H1 (cell line): ENCODE data around the gene CLRN2. TPM values are rescaled to one million over a fixed set of nuclear protein-coding genes. Genes with fewer than 3 reads are reported as not detected.

ENCODE experiments used
- CTCF ChIA-PET: fragments of 300-600 bp; sonication (Branson Sonifier 250); formaldehyde crosslinking; loops from one replicate; lab custom pipeline; 2021; ENCODE audit not compliant: partially characterized antibody; lab: Charles Lee
- POLR2A ChIA-PET: fragments of 300-600 bp; sonication (Branson Sonifier 250); formaldehyde crosslinking; loops from one replicate; lab custom pipeline; 2021; ENCODE audit warnings: inconsistent platforms; ENCODE audit not compliant: partially characterized antibody; lab: Charles Lee
- DNase-seq, 2 experiments: peaks; one replicate each; pipeline versions ENCODE4 v3.0.0 to v3.0.0-alpha.2; 2010 to 2022; ENCODE audit warnings: low spot score in 2 of 2, low read depth in 1 of 2, mixed read lengths in 1 of 2
- FAIRE-seq: peaks from 2 replicates; lab custom pipeline; 2011; peaks lifted over from hg19 to GRCh38; lab: Jason Lieb, UNC
- H2AFZ ChIP-seq: 2 replicates; pipeline ENCODE4 v1.8.1; 2012; ENCODE audit warnings: low read length, inconsistent platforms
- H2AK5ac ChIP-seq: 2 replicates; pipeline ENCODE4 v1.6.1; 2013; ENCODE audit warnings: low read depth, low read length
- H2BK120ac ChIP-seq: replicated peaks from 2 replicates; pipeline ENCODE3; 2013; ENCODE audit warnings: low read depth, low read length, inconsistent platforms
- H2BK12ac ChIP-seq: 2 replicates; pipeline ENCODE4 v1.6.1; 2013; ENCODE audit warnings: low read depth, low read length
- H2BK15ac ChIP-seq: 2 replicates; pipeline ENCODE4 v1.6.1; 2013; ENCODE audit warnings: low read length
- H2BK20ac ChIP-seq: 2 replicates; pipeline ENCODE4 v1.6.1; 2013; ENCODE audit warnings: low read length
- H2BK5ac ChIP-seq: 2 replicates; pipeline ENCODE4 v1.6.1; 2013; ENCODE audit warnings: low read depth, low read length
- H3K14ac ChIP-seq: 2 replicates; pipeline ENCODE4 v1.6.1; 2013; ENCODE audit warnings: inconsistent platforms; ENCODE audit not compliant: insufficient read length
- H3K18ac ChIP-seq: 2 replicates; pipeline ENCODE4 v1.6.1; 2013; ENCODE audit warnings: low read length; ENCODE audit errors: extremely low read depth
- H3K23ac ChIP-seq: 2 replicates; pipeline ENCODE4 v1.6.1; 2013; ENCODE audit warnings: inconsistent platforms; ENCODE audit not compliant: insufficient read length
- H3K23me2 ChIP-seq: 2 replicates; pipeline ENCODE4 v1.6.1; 2013; ENCODE audit warnings: low read depth, low read length
- H3K27ac ChIP-seq: 2 replicates; pipeline ENCODE4 v1.6.1; 2011; ENCODE audit warnings: low read depth, low read length, inconsistent platforms
- H3K27me3 ChIP-seq, 4 experiments: replicated peaks in 1 of 4; 1 replicate in 1 of 4; 2 replicates in 3 of 4; pipeline versions ENCODE4 v1.6.1 to v1.8.1; 2011 to 2013; ENCODE audit warnings: low read length in 3 of 4, mild to moderate bottlenecking in 3 of 4, inconsistent platforms in 2 of 4, mixed read lengths in 2 of 4, moderate library complexity in 1 of 4; ENCODE audit not compliant: control insufficient read depth in 3 of 4, insufficient read depth in 3 of 4; ENCODE audit errors: extremely low read depth in 1 of 4
- H3K36me3 ChIP-seq, 4 experiments: 2 replicates each; pipeline versions ENCODE4 v1.6.1 to v1.8.1; 2011 to 2013; ENCODE audit warnings: mild to moderate bottlenecking in 4 of 4, low read length in 3 of 4, moderate library complexity in 2 of 4, control low read depth in 1 of 4, inconsistent platforms in 1 of 4; ENCODE audit not compliant: insufficient read depth in 4 of 4, control insufficient read depth in 2 of 4
- H3K4ac ChIP-seq: replicated peaks from 2 replicates; pipeline ENCODE3; 2013; ENCODE audit warnings: low read length, low read depth, mixed read lengths, inconsistent platforms; ENCODE audit not compliant: insufficient read length
- H3K4me1 ChIP-seq, 4 experiments: replicated peaks in 1 of 4; 1 replicate in 1 of 4; 2 replicates in 3 of 4; pipeline versions ENCODE4 v1.6.1 to v1.8.1; 2011 to 2013; ENCODE audit warnings: low read length in 3 of 4, inconsistent platforms in 2 of 4, mixed read lengths in 1 of 4; ENCODE audit not compliant: insufficient read depth in 4 of 4, control insufficient read depth in 3 of 4
- H3K4me2 ChIP-seq, 2 experiments: 2 replicates each; pipeline versions ENCODE4 v1.6.1 to v1.8.1; 2011 to 2013; ENCODE audit warnings: low read depth in 2 of 2, low read length in 2 of 2, control low read depth in 1 of 2, inconsistent platforms in 1 of 2, mild to moderate bottlenecking in 1 of 2; ENCODE audit not compliant: insufficient read depth in 1 of 2
- H3K4me3 ChIP-seq, 4 experiments: fragments of 200-600, 300-600 bp in 1 of 4; sonication (generic), shearing (Covaris generic), sonication (Bioruptor Twin) in 1 of 4; 2 replicates each; pipeline versions ENCODE4 v1.5.1 to v1.8.1; 2011 to 2016; ENCODE audit warnings: low read length in 4 of 4, low read depth in 3 of 4, control low read depth in 2 of 4, inconsistent platforms in 2 of 4, mild to moderate bottlenecking in 2 of 4, mixed read lengths in 1 of 4, moderate library complexity in 1 of 4; ENCODE audit not compliant: insufficient read depth in 2 of 4; ENCODE audit errors: extremely low read depth in 1 of 4
- H3K56ac ChIP-seq: replicated peaks from 2 replicates; pipeline ENCODE3; 2013; ENCODE audit warnings: low read depth, mild to moderate bottlenecking, mixed read lengths, low read length, inconsistent platforms; ENCODE audit not compliant: insufficient read length
- H3K79me1 ChIP-seq: 2 replicates; pipeline ENCODE4 v1.6.1; 2013; ENCODE audit warnings: low read depth, low read length, control low read depth
- H3K79me2 ChIP-seq, 2 experiments: 2 replicates each; pipeline versions ENCODE4 v1.6.1 to v1.8.1; 2012 to 2013; ENCODE audit warnings: low read length in 2 of 2, mild to moderate bottlenecking in 2 of 2, inconsistent platforms in 1 of 2; ENCODE audit not compliant: insufficient read depth in 2 of 2, control insufficient read depth in 1 of 2
- H3K9ac ChIP-seq, 4 experiments: replicated peaks in 1 of 4; 1 replicate in 1 of 4; 2 replicates in 3 of 4; pipeline versions ENCODE4 v1.6.1 to v1.8.1; 2011 to 2013; ENCODE audit warnings: low read depth in 3 of 4, low read length in 3 of 4, control low read depth in 2 of 4, mild to moderate bottlenecking in 2 of 4, moderate library complexity in 2 of 4, inconsistent platforms in 1 of 4; ENCODE audit errors: extremely low read depth in 1 of 4
- H3K9me3 ChIP-seq, 2 experiments: 2 replicates each; pipeline versions ENCODE4 v1.6.1 to v1.8.1; 2012 to 2013; ENCODE audit warnings: mild to moderate bottlenecking in 2 of 2, moderate library complexity in 2 of 2, control low read depth in 1 of 2, inconsistent platforms in 1 of 2, low read depth in 1 of 2, low read length in 1 of 2, mixed read lengths in 1 of 2; ENCODE audit not compliant: insufficient read depth in 2 of 2
- H4K20me1 ChIP-seq, 2 experiments: replicated peaks in 1 of 2; 2 replicates each; pipeline versions ENCODE3 to v1.8.1; 2011 to 2013; ENCODE audit warnings: inconsistent platforms in 2 of 2, low read length in 2 of 2, mild to moderate bottlenecking in 1 of 2; ENCODE audit not compliant: insufficient read depth in 2 of 2, control insufficient read depth in 1 of 2
- H4K5ac ChIP-seq: 2 replicates; pipeline ENCODE4 v1.6.1; 2013; ENCODE audit warnings: low read length, low read depth, mixed read lengths, inconsistent platforms; ENCODE audit not compliant: insufficient read length
- H4K8ac ChIP-seq: 2 replicates; pipeline ENCODE4 v1.8.0; 2013; ENCODE audit warnings: mild to moderate bottlenecking, moderate library complexity, low read length, inconsistent platforms; ENCODE audit not compliant: insufficient read depth; ENCODE audit errors: extremely low read depth
- H4K91ac ChIP-seq: replicated peaks from 2 replicates; pipeline ENCODE3; 2013; ENCODE audit warnings: low read length, mixed read lengths, inconsistent platforms; ENCODE audit not compliant: insufficient read length
- ASH2L ChIP-seq: fragments of 200-600, 300-600 bp; sonication (generic); IDR thresholded peaks from one replicate; pipeline ENCODE4 v1.7.1; 2017; ENCODE audit warnings: low read length
- BRCA1 ChIP-seq: IDR thresholded peaks from 2 replicates; pipeline ENCODE4 v1.6.1; 2012; ENCODE audit warnings: low read depth, low read length, improper control_type of control experiment
- CHD1 ChIP-seq: IDR thresholded peaks from 2 replicates; pipeline ENCODE4 v1.6.1; 2012; ENCODE audit warnings: low read depth, low read length, improper control_type of control experiment
- CREB1 ChIP-seq: IDR thresholded peaks from 2 replicates; pipeline ENCODE4 v1.6.1; 2012; ENCODE audit warnings: inconsistent platforms
- EGR1 ChIP-seq: IDR thresholded peaks from 2 replicates; pipeline ENCODE4 v1.6.1; 2011; ENCODE audit warnings: low read depth, low read length, borderline replicate concordance
- GABPA ChIP-seq: IDR thresholded peaks from 2 replicates; pipeline ENCODE4 v1.6.1; 2011; ENCODE audit warnings: mild to moderate bottlenecking, low read length, moderate library complexity, borderline replicate concordance; ENCODE audit not compliant: insufficient read depth
- HDAC2 ChIP-seq, 2 experiments: fragments of 300-600 bp in 1 of 2; sonication (generic) in 1 of 2; IDR thresholded peaks; 2 replicates each; pipeline ENCODE4 v1.6.1; 2011 to 2012; ENCODE audit warnings: low read depth in 2 of 2, low read length in 2 of 2, mild to moderate bottlenecking in 2 of 2, moderate library complexity in 2 of 2, borderline replicate concordance in 1 of 2, inconsistent platforms in 1 of 2
- JUND ChIP-seq: IDR thresholded peaks from 2 replicates; pipeline ENCODE4 v1.6.1; 2011; ENCODE audit warnings: mild to moderate bottlenecking, improper control_type of control experiment, low read length
- KDM1A ChIP-seq: fragments of 200-600, 300-600 bp; sonication (generic); IDR thresholded peaks from 2 replicates; pipeline ENCODE4 v1.7.1; 2016; ENCODE audit warnings: mild to moderate bottlenecking, low read length, borderline replicate concordance
- MAFK ChIP-seq: IDR thresholded peaks from 2 replicates; pipeline ENCODE4 v1.6.1; 2012; ENCODE audit warnings: low read depth, mild to moderate bottlenecking, improper control_type of control experiment, low read length
- NRF1 ChIP-seq: IDR thresholded peaks from 2 replicates; pipeline ENCODE4 v1.6.1; 2011; ENCODE audit warnings: mild to moderate bottlenecking, low read depth, low read length, improper control_type of control experiment
- POLR2A ChIP-seq, 2 experiments: IDR thresholded peaks; 1 replicate in 1 of 2; 2 replicates in 1 of 2; pipeline ENCODE4 v1.6.1; 2011; ENCODE audit warnings: low read depth in 2 of 2, low read length in 2 of 2, mild to moderate bottlenecking in 2 of 2; ENCODE audit errors: control extremely low read depth in 1 of 2
- POU5F1 ChIP-seq: IDR thresholded peaks from 2 replicates; pipeline ENCODE4 v1.6.1; 2011; ENCODE audit warnings: low read depth, mild to moderate bottlenecking, low read length, moderate library complexity
- SRF ChIP-seq: IDR thresholded peaks from 2 replicates; pipeline ENCODE4 v1.6.1; 2011; ENCODE audit warnings: mild to moderate bottlenecking, low read depth, low read length, moderate library complexity
- TAF7 ChIP-seq: optimal IDR thresholded peaks from 2 replicates; pipeline ENCODE3; 2011; ENCODE audit warnings: low read depth, mild to moderate bottlenecking, inconsistent platforms, low read length, moderate library complexity, borderline replicate concordance
- TBP ChIP-seq: IDR thresholded peaks from 2 replicates; pipeline ENCODE4 v1.6.1; 2011; ENCODE audit warnings: low read depth, low read length, improper control_type of control experiment
- WGBS, 2 experiments: shearing (Covaris generic) in 1 of 2; methylation state at CpG; one replicate each; pipeline versions ENCODE4 v1.1.6 to v1.1.7; 2013 to 2015; ENCODE audit warnings: low lambda C conversion rate in 2 of 2, mixed read lengths in 2 of 2, inconsistent platforms in 1 of 2, low coverage in 1 of 2, missing lambda C conversion rate in 1 of 2; ENCODE audit not compliant: insufficient replicate concordance in 2 of 2, insufficient coverage in 1 of 2, insufficient read length in 1 of 2; ENCODE audit errors: extremely low coverage in 1 of 2, missing lambda C conversion rate in 1 of 2; 5-methylcytosine and 5-hydroxymethylcytosine counted together
- polyA plus RNA-seq, 7 experiments: library from polyadenylated mRNA; depleted of rRNA in 3 of 7; stranded (reverse) in 5 of 7; unstranded in 2 of 7; fragments of >200 nt in 5 of 7; fragments of 200-250 nt in 2 of 7; gene quantifications; 1 replicate in 5 of 7; 2 replicates in 1 of 7; 4 replicates in 1 of 7; pipeline versions ENCODE4 v1.2.1 to v1.2.3, GENCODE V29; 2011 to 2013; ENCODE audit warnings: missing spikeins in 2 of 7, mixed read lengths in 2 of 7
- total RNA-seq: library from RNA; stranded (reverse); fragmentation: NEBNext Ultra II Directional; extraction: Animal tissue kit (Norgen Biotek cat#: 25700); gene quantifications from 2 replicates; pipeline ENCODE4 v1.2.1, GENCODE V29; 2021

CLRN2 gene
- total and polyA plus RNA-seq, 2 of the 8 experiments (the other 6 are each of a cell fraction or from before 2014, with no cell fraction given) = not detected

- Histone ChIP-seq H3K4me3 (no peak overlapping the region), H3K4ac (no peak overlapping the region), H3K4me1 (peaks cover 0 to 4% (median 2%) of the 10 kb centered on the region in 4 experiments; a peak in 4 of 7 replicates), H3K14ac (no peak overlapping the region), H2AFZ (no peak overlapping the region), H2BK12ac (no peak overlapping the region), H4K20me1 (no peaks in the 10 kb centered on the region), H3K18ac (no peak overlapping the region), H3K79me2 (no peaks in the 10 kb centered on the region), H4K8ac (no peak overlapping the region), H3K27me3 (no peaks in the 10 kb centered on the region), H2AK5ac (no peak overlapping the region), H4K91ac (no peak overlapping the region), H3K36me3 (no peaks in the 10 kb centered on the region), H3K9me3 (no peaks in the 10 kb centered on the region), H3K4me2 (no peak overlapping the region), H3K23ac (no peak overlapping the region), H2BK120ac (no peak overlapping the region), H2BK5ac (no peak overlapping the region), H2BK20ac (no peak overlapping the region), H4K5ac (no peak overlapping the region), H2BK15ac (no peak overlapping the region), H3K56ac (no peak overlapping the region), H3K79me1 (no peaks in the 10 kb centered on the region), H3K9ac (no peak overlapping the region), H3K23me2 (0 out of 2 replicates have a peak, but pooled peaks cover 3% of the 10 kb centered on the region), H3K27ac (no peak overlapping the region)
- peak in 1 of 2 experiments; percentile 25 for DNase-seq
- CTCF ChIA-PET = no interaction called here
- FAIRE-seq = no peak
- 69% methylated on average over 6 of the region's 6 CpGs; no CpG with 5 or more reads in 1 of the 2 experiments for WGBS, 2 experiments
- POLR2A ChIA-PET = interaction anchor here (0.7 to 1.4 kb wide), 3 partner anchors 26 to 34 kb away, joined by 3 read pairs; partner anchors contain the start of gene LAP3
- TF ChIP-seq MAFK (no peak), CHD1 (no peak), ASH2L (no peak), KDM1A (no peak), HDAC2 (IDR thresholded peaks at IDR 0.05; ENCODE audit: borderline replicate concordance in 1 of 2, low read depth in 2 of 2, low read length in 2 of 2) (no peak), CREB1 (no peak), POLR2A (IDR thresholded peaks at IDR 0.05; ENCODE audit: control extremely low read depth in 1 of 2, low read depth in 2 of 2, low read length in 2 of 2) (no peak), TAF7 (no peak), EGR1 (no peak), JUND (no peak), NRF1 (no peak), SRF (no peak), GABPA (no peak), BRCA1 (no peak), TBP (no peak), POU5F1 (no peak)
Measured at GRCh38 chr4:17544205-17544604, 29.2 kb downstream of the CLRN2 start.
